Fibroblast of the aortic adventitia (primary cell): ENCODE data around the gene KCND2. TPM values are rescaled to one million over a fixed set of nuclear protein-coding genes. Genes with fewer than 3 reads are reported as not detected.

Source experiments
- DNase-seq: peaks from one replicate; pipeline ENCODE4 v3.0.0-alpha.2; 2010; ENCODE audit warnings: low read depth
- H3K4me3 ChIP-seq: 2 replicates; pipeline ENCODE4 v1.5.1; 2011; ENCODE audit warnings: low read depth, mild to moderate bottlenecking, control low read depth, low read length, moderate library complexity
- total RNA-seq: library from RNA; depleted of rRNA; stranded (reverse); fragments of >200 nt; gene quantifications from 2 replicates; pipeline ENCODE4 v1.2.3, GENCODE V29; 2012; ENCODE audit warnings: low replicate concordance
- TF ChIP-seq, protein P1 (sequence below): IDR thresholded peaks from 2 replicates; pipeline ENCODE4 v1.5.1; 2011; ENCODE audit warnings: mild to moderate bottlenecking, low read length, control low read depth, inconsistent platforms; ENCODE audit not compliant: insufficient read depth

Gene KCND2
- total RNA-seq, 1 donor = 11.3 TPM

DNA sequence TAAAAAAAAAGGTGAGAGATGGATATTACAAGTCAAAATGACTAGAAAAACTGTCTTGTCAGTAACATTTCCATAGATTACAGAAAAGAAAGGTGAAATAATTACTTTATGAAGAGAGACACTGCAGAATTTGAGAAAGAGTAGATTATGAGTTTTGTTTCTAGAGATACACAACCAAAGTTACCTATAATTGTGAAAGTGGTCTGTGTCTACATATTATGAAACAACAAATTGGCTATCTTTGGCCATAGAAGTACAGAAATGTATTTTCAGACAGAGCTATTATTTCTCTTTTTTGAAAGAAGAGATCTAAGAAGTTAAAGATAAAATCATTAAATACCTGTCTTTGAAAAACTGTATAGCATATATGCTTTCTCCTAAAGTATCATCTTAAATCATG, 30.1 kb downstream of the KCND2 start:
- no peak overlapping the region for H3K4me3 ChIP-seq
- TF ChIP-seq, protein P1, sequence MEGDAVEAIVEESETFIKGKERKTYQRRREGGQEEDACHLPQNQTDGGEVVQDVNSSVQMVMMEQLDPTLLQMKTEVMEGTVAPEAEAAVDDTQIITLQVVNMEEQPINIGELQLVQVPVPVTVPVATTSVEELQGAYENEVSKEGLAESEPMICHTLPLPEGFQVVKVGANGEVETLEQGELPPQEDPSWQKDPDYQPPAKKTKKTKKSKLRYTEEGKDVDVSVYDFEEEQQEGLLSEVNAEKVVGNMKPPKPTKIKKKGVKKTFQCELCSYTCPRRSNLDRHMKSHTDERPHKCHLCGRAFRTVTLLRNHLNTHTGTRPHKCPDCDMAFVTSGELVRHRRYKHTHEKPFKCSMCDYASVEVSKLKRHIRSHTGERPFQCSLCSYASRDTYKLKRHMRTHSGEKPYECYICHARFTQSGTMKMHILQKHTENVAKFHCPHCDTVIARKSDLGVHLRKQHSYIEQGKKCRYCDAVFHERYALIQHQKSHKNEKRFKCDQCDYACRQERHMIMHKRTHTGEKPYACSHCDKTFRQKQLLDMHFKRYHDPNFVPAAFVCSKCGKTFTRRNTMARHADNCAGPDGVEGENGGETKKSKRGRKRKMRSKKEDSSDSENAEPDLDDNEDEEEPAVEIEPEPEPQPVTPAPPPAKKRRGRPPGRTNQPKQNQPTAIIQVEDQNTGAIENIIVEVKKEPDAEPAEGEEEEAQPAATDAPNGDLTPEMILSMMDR = no peak
- no peak for DNase-seq

DNA sequence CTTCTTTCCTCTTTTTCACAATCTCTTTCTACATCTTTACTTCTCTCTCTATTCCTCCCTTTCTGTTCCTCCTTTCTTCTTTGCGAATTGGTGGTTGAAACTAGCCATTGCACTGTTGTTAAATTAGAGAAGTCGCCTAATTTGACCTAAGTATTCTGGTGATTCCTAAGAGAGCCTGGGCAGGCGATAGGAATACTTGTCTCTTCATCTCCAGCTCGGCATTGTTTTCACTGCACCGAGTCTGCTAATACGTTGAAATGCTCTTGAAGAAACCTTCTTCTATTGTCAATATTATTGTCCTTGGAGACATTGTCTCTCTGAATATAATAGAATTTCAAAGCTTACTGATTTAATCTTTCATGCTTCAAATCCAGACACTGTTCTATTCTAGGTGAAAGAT, 31.7 kb downstream of the KCND2 start:
- no peak overlapping the region for H3K4me3 ChIP-seq
- TF ChIP-seq, protein P1 = no peak
- DNase-seq = no peak

DNA sequence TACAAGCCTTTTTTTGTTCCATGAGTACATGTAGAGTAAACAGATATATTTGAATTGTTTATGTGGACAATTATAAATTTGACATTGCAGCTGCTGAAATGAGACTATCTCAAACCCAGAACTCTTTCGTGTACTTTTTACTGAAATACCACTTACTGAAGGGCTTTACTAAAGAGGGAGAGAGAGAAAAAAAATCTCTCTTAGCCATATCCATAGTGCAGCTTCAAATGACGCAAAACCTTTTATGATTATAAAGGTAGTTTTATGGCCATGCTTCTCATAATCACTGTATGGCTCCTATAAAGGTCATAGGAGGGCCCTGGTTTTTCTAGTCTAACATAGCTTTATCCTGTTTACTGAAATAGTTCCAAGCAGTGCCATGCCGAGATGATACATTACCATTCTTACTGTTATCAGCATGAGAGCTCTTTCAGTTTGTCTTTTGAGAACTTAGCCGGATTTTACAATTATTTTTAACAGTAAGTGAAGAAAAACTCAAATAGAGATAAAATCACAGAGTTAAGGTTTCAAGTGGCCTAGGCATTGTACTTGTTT, 35.1 kb downstream of the KCND2 start:
- TF ChIP-seq, protein P1 = no peak
- DNase-seq = no peak
- no peak overlapping the region for H3K4me3 ChIP-seq

DNA sequence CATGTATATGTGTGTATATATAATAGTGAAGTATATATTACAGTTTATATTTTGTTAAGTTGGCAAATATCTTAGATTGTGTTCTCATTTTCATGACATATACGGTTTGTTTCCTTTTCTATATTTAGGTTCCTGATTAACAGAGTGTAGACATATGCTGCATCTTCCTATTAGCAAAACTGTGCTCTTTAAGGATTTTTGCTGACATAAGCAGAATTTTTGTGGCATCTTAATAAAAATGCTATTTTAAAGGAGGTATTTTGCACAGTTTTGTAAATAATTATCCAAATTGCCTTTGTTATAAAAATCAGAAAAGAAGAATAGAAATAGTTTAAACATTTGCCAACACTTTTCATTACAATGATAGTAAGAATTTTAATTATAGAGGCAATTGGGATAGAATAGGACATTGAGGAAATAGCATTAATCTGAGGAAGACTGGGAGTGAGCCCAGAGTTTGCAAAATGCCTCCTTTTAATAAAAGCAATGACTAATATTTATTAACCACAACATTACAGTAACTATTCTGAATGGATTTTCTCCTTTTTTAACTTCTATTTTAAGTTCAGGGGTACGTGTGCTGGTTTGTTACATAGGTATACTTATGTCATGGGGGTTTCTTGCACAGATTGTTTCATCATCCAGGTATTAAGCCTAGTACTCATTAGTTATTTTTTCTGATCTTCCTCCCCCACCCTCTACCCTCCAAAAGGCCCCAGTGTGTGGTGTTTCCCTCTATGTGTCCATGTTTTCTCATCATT, 38.2 kb downstream of the KCND2 start:
- no peak overlapping the region for H3K4me3 ChIP-seq
- TF ChIP-seq, protein P1 = no peak
- no peak for DNase-seq

DNA sequence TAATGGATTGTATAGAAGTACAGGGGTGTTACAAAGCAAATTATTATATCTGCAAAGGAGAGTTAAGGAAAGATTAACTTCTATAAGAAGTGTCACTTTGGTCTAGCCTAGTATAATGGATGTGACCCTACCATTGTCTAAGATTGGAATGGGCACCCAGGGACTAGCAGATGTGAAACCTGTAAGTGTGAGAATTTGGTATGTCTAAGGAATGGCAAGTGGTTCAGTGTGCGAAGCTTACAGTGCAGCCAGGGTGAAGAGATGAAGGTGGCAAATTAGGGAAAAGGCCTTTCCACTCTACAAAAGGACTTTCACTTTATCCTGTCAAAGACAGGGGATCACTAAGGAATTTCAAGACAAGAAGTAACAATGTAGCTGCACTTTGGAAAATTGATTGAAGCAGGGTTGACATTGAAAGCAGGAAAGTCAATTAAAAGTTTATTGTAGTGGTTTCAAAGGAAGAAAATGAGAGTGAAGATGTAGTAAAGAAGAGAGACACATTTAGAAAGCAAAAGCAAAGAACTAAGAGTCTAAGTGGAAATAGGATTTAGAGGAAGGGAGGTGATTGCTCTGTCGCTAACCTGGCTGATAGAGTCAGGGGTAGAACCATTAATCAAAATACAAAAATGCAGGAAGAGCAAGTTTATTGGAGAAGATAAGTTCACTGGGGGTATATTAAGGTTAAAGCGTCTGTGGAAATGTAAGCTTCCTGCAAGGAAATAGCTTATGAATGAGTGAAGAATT, 47.4 kb downstream of the KCND2 start:
- no peak for DNase-seq
- TF ChIP-seq, protein P1 = no peak
- H3K4me3 ChIP-seq = no peak overlapping the region

DNA sequence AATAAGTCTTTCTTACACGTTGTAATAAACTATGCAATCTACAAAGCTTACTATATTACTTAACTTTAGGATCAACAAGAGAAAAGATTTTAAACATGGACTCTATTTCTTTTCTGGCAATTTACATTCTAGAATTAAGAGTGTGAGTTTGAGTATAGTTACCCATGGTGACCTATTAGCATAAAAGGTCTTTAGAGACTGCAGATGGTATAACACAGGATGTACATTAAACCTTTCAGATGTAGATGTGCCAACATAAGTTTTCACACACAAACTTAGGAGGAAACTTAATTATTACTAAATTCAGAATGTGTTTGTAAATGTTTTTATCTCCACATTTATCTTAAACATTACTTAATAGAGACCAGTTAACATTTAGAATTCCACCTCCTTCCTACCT, 54.1 kb downstream of the KCND2 start:
- TF ChIP-seq, protein P1 = no peak
- DNase-seq = no peak
- H3K4me3 ChIP-seq = no peak overlapping the region
